ENCODE data around the gene RBSN. TPM values are rescaled to one million over a fixed set of nuclear protein-coding genes. Genes with fewer than 3 reads are reported as not detected.
"Not testable (repeated sequence)": the region's sequence is repeated elsewhere in the genome, so short reads cannot be mapped to it uniquely, and the experiment has no call there.

The RBSN gene
- total RNA-seq (10 to 100 TPM; 20.8 to 33.9 (median 27.5) TPM), polyA plus RNA-seq (10 to 100 TPM in 2 of 3 donors, 1 to 10 TPM in 1; 5.7 to 14.8 (median 11.0) TPM)
- long read RNA-seq, donor 1, partial matches to known transcripts = 0 of 1 reads
- long read RNA-seq, donor 1, other reads (novel, unspliced or antisense) = 0 of 1 reads
- long read RNA-seq, donor 2 = 0 reads
- long read RNA-seq, donor 3, full-length matches to known transcripts = 2 of 2 reads
- long read RNA-seq, donor 3, partial matches to known transcripts = 0 of 2 reads
- long read RNA-seq, donor 3, other reads (novel, unspliced or antisense) = 0 of 2 reads
- long read RNA-seq, donor 4, partial matches to known transcripts = 2 of 3 reads
- long read RNA-seq, donor 4, other reads (novel, unspliced or antisense) = 1 of 3 reads
- long read RNA-seq, donor 5, full-length matches to known transcripts = 5 of 10 reads
- long read RNA-seq, donor 5, partial matches to known transcripts = 2 of 10 reads
- long read RNA-seq, donor 5, other reads (novel, unspliced or antisense) = 3 of 10 reads
- long read RNA-seq, donor 6, partial matches to known transcripts = 2 of 7 reads
- long read RNA-seq, donor 6, other reads (novel, unspliced or antisense) = 3 of 7 reads
- long read RNA-seq, donor 7 = 0 reads
- long read RNA-seq, donor 8 = 0 reads
- long read RNA-seq, donor 9 = 0 reads
- long read RNA-seq, donor 10 = 0 reads

- H3K9me3 ChIP-seq (replicated peaks in 1 of 3) = no peaks in the 10 kb centered on the region
These were observed at the start of gene RBSN for GRCh38 chr3:15098503-15099363. Gene RBSN, minus strand, starts transcription at chr3:15099148. Its CDS starts 3,028 bp downstream, at chr3:15096120.

GRCh38 chr3:15148614-15149013, 49.7 kb upstream of the RBSN start:
- WGBS, 4 donors = 35 to 48% (median 39%) methylated on average over 2 to 3 of the region's 3 CpGs
- no peak overlapping the region for H3K27ac ChIP-seq
- intact Hi-C loops (cut with DNase I) = no loop called here
- no peaks in the 10 kb centered on the region for H3K27me3 ChIP-seq
- peak in 6 of 7 donors; percentile 16 to 55 (median 35) for DNase-seq
- no peaks in the 10 kb centered on the region for H3K4me1 ChIP-seq (replicated peaks in 1 of 2)
- TF ChIP-seq POLR2A (IDR thresholded peaks at IDR 0.05) (no peak), CTCF (IDR thresholded peaks at IDR 0.05) (no peak)
- no peaks in the 10 kb centered on the region for H3K9me3 ChIP-seq (replicated peaks in 1 of 3)
- no peak overlapping the region for H3K4me3 ChIP-seq
- no peaks in the 10 kb centered on the region for H3K36me3 ChIP-seq (replicated peaks in 1 of 2)

More at GRCh38 chr3:15098503-15099363, at the start of gene RBSN:
- peak; percentile 95 to 97 (median 95) for DNase-seq
- intact Hi-C loops (cut with DNase I) = no loop called here
- Histone ChIP-seq H3K36me3 (replicated peaks in 1 of 2) (peaks cover 0 to 26% of the 10 kb centered on the region in 2 donors), H3K27ac (peak within 1 kb of the TSS in 4 of 5 donors; percentile 62 to 92 (median 80)), H3K27me3 (no peaks in the 10 kb centered on the region), H3K4me3 (peak within 1 kb of the TSS; percentile 77 to 90 (median 79)), H3K4me1 (replicated peaks in 1 of 2) (peaks cover 16 to 33% of the 10 kb centered on the region in 2 donors)
- peak in 1 of 2 donors; percentile 61 for TF ChIP-seq POLR2A (IDR thresholded peaks at IDR 0.05)
- no peak for TF ChIP-seq CTCF (IDR thresholded peaks at IDR 0.05)
- WGBS, 4 donors = 0 to 1% (median 1%) methylated on average over 29 to 72 of the region's 72 CpGs

GRCh38 chr3:15136885-15137284, 37.9 kb upstream of the RBSN start:
- WGBS, 4 donors = 68 to 78% (median 73%) methylated on average over 4 of the region's 4 CpGs
- H3K27ac ChIP-seq; H3K4me3 ChIP-seq; H3K36me3 ChIP-seq (replicated peaks in 1 of 2); H3K4me1 ChIP-seq (replicated peaks in 1 of 2); intact Hi-C loops (cut with DNase I); H3K27me3 ChIP-seq; DNase-seq; H3K9me3 ChIP-seq (replicated peaks in 1 of 3): not testable (repeated sequence)

GRCh38 chr3:15134968-15135367, 36.0 kb upstream of the RBSN start:
- H3K9me3 ChIP-seq (replicated peaks in 1 of 3); H3K27ac ChIP-seq; DNase-seq; H3K27me3 ChIP-seq; H3K4me3 ChIP-seq; intact Hi-C loops (cut with DNase I); H3K36me3 ChIP-seq (replicated peaks in 1 of 2); H3K4me1 ChIP-seq (replicated peaks in 1 of 2): not testable (repeated sequence)
- 94 to 100% (median 97%) methylated on average over 2 of the region's 2 CpGs for WGBS, 4 donors

DNA sequence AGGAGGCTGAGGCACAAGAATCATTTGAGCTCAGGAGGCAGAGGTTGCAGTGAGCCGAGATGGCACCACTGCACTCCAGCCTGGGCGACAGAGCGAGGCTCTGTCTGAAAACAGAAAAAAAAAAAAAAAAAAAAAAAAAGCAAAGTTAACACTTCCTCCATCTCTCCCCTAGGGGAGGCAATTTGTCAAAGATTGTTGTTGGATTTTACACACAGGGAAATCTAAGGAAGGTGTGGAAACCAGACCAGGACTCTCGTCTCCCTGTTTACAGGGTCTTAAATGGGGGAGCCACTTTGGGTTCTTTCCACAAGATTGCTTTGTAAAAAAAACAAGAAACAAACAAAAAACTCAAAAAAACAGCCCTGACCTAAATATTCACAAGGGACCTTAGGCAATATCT, 29.5 kb upstream of the RBSN start:
- TF ChIP-seq CTCF (IDR thresholded peaks at IDR 0.05) = peak in 1 of 6 experiments; percentile 11
- WGBS, 4 donors = 0 to 50% (median 31%) methylated on average over 1 to 2 of the region's 4 CpGs
- H3K9me3 ChIP-seq (replicated peaks in 1 of 3); H3K27me3 ChIP-seq; H3K4me1 ChIP-seq (replicated peaks in 1 of 2); H3K4me3 ChIP-seq; DNase-seq; intact Hi-C loops (cut with DNase I); H3K36me3 ChIP-seq (replicated peaks in 1 of 2); H3K27ac ChIP-seq: not testable (repeated sequence)

DNA sequence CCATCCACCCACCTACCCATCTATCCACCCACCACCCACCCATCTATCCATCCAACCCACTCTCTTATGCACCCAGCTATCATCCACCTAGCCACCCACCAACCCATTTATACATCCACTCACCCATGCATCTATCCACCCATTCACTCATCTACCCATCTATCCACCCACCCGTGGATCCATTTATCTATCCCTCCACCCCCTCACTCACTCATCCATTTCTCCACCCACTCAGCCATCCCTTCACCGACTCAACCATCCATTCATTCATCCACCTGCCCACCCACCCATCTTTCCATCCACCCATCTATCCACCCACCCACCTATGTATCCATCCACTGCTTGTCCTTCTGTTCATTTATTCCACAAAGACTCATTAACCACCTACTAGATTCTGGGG, 28.0 kb upstream of the RBSN start:
- H3K27ac ChIP-seq; H3K4me3 ChIP-seq; H3K27me3 ChIP-seq; H3K4me1 ChIP-seq (replicated peaks in 1 of 2); H3K36me3 ChIP-seq (replicated peaks in 1 of 2); DNase-seq; intact Hi-C loops (cut with DNase I); H3K9me3 ChIP-seq (replicated peaks in 1 of 3): not testable (repeated sequence)
- 71 to 85% (median 73%) methylated on average over 2 of the region's 2 CpGs for WGBS, 4 donors

All from adrenal gland (tissue), 19 donors.